Measurements from ENCODE around the gene FTO.

The FTO gene

DNA sequence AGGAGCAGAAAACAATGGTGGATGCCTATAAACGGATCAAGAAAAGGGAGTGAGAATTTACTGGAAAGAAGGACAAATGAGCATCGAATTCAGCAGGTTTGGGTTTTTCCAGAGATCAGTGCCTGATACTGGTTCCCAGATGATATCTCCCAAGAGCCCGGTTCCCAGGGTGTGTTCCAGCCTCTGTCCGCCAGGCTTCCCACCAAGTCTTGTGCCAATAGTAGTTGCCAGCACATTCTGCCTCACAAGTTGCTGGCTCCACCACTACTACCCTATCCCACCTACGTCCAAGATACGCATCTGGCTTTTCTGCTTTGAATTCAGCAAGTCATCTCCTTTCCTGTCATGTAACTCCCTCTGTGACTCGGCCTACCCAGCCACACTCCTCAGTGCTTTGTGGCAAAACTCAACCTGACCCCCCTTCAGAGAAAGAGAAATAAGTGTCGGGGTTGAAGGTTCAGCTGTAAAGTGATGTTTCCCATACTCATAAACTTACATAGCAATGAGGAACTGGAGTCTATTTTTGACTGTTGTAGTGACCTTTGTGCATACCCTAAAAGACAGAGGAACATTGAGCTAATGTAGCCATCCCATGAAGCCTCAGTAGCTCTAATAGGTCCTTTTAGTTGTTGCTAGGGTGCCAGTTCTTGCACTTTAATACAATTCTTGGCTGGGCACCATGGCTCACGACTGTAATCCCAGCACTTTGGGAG lies 305.7 kb downstream of the FTO start:
- DNase-seq (ENCODE audit: low spot score) = no peak

DNA sequence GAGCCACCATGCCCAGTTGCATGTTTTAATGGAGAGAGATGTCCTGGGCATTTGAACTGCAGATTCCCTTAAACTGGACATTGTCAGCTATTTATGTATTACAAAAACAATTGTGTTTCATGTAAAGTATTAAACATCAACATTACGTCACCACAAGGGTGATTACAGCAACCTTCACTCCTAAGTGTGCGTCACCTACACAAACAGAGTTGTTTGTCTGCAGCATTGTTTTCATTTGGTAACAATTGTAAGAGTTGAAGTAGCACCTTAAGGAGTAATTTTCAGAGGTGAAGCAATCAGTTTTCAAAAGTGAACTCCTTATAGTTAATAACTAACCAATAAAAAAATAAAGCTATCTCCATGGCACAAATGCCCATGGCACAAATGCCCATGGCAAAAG lies 311.2 kb downstream of the FTO start:
- no peak for DNase-seq (ENCODE audit: low spot score)

DNA sequence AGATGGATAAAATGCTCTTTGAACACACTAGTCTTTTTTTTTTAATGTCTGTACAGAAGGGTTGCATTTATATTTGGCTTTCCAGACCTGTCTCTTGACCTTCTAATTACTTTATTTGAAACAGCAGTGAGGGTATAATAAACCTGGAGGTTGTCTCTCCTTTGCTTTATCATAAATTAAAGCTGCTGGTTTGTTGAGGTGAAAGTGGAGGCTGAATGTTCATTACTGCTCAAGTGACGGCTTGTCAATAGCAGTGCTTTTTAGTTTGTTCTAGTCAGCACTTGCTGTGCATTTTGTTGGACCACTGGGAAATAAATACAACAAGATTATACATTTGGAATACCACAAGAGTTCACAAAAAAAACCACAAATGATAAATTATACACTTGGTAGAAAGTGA lies 318.4 kb downstream of the FTO start:
- DNase-seq (ENCODE audit: low spot score) = no peak

DNA sequence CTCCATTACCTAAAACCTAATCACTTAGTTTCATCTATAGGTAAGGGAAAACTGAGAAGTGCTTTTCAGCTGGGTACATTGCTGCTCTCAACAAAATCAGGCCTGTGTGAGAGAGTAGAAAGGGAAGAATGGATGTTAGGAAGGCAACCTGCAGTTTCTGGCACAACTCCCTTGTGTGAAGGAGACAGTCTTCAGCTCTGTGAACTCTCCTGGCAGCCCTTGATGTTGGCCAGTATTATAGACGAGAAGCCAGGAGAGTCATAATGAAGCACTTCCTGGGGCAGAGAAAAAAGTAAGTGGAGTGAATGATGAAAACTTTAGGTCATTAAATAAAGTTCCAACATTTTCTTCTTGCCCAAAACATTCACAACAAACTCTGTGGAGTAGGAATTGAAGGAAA lies 322.5 kb downstream of the FTO start:
- no peak for DNase-seq (ENCODE audit: low spot score)

DNA sequence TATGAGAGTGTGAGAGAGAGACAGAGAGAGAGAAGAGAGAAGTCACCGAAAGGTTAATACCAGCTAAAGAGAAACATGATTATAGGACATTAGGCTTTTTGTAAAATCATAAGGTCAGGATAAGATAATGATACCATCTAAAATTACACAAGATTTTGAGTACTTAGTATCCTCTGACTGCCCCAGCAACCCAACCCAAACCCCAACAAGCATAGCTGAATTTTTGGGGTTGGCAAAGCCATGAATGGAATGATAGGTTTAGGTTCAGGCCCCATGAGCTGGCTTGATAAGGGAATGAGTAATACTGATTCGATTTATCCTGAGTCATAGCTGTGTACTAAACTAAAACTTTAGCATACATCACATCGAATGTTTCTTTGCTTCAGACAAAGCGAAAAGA lies 323.1 kb downstream of the FTO start:
- no peak for DNase-seq (ENCODE audit: low spot score)

DNA sequence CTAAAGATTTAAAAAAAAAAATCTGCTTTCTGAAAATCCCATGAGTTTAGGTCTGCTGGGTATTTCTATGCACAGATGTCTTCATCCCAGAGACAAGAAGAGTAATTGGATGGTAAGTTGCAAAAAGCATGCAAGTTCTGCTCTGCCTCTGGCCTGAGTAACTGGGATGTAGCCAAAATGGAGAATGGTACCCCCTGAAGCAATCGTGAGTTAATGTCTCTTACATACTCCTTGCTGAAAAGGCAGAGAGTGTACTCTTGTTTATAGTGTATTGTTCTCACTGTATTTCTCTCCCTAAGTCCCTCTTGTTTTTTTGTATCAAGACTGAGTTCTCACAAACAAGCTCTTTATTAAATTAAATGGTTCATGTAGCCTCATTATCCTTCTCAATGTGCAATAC lies 323.6 kb downstream of the FTO start:
- no peak for DNase-seq (ENCODE audit: low spot score)

DNA sequence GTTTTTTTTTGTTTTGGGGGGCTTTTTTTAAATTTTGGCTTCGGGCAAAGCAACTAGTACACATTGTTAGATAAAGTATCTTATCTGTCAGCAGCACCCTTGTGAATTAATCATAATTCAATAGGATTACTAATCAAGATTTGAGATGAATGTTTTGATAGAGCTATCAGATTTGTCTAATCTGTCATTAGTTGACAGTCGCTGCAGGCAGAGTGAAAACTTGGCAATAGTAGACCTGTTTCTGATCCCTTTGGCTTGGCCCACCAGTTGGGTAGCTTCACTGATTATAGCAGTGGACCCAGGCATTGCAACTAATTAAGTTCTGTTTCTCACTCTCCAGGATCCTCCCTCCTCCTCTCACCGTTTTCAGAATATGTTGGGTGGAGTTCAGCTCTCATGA lies 324.0 kb downstream of the FTO start:
- no peak for DNase-seq (ENCODE audit: low spot score)

DNA sequence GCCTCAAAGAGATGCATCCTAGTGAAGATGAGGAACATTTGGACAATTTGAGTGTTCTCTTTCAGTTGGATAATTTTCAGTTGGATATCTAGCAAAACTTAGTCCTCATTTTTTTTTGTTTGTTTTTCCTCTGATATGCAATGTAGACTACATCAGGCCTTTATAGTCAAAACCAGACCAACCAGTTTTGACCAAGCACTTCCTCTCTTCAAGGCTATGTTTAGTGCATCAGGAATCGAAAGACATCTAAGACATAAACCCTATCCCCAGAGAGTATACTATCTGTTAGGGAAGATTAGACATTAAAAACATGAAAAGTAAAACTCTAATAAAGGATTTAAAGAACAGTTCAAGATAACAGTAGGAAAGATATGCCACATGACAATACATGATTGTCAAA lies 326.5 kb downstream of the FTO start:
- no peak for DNase-seq (ENCODE audit: low spot score)

DNA sequence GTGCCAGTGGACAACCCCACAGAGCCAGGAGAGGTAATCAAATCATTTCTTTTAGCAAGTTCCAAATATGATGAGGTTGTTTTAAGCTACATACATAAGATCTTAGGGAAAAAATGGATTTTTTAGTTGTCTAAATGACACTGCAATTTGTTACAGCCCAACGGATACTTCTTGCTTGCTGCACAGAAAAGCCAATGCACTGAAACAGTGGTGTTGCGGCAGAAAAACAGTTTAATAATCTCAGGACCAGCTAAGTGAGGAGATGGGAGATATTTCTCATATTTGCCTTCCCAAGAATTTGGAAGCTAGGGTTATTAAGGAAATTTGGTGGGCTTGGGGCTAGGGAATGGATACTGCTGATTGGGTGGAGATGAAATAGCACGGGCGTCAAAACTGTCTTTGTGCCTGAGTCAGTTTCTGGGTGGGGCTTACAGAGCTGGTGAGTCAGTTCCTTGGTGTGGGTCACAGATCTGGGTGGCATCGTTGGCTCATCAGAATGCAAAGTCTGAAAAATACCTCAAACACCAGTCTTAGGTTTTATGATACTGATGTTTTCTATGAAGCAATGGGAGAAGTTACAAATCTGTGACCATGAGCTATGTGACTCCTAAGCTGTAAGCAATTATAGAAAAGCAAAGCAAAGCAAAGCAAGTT lies 327.3 kb downstream of the FTO start:
- DNase-seq (ENCODE audit: low spot score) = peak; percentile 9

DNA sequence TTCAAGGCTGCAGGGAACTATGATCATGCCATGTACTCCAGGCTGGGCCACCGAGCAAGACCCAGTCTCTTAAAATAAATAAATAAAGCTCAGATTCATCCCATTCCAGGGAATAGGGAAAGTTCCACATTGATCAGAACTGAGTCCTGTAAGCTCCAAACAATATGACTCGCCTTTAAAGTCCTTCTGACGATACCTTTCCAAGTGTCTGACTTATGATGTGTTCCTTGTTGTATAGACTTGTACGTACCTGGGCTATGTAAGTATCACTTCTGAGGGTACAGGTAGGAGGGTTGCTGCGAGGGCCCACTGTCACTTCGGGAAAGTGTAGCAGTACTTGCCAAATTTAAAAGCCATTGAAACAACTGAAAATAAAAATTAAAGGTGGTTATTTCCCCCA lies 329.8 kb downstream of the FTO start:
- no peak for DNase-seq (ENCODE audit: low spot score)

DNA sequence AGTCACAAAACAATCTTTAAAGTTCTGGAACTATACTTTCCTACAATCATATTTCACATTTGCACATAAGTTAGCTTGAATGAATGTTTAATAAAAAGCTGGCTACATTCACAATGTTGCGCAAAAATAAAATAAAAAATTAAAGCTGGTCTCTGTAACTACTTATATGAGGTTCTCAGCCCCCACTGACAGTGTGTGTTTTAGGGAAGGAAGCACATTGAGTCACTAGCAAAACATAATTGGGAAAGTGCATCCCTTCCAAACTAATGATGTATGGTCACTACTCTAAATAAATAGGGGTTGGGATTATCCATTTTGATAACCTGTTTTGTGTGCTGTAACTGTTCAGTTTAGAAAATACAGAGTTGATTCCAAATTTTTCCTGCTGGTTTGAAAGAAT lies 330.7 kb downstream of the FTO start:
- DNase-seq (ENCODE audit: low spot score) = no peak

DNA sequence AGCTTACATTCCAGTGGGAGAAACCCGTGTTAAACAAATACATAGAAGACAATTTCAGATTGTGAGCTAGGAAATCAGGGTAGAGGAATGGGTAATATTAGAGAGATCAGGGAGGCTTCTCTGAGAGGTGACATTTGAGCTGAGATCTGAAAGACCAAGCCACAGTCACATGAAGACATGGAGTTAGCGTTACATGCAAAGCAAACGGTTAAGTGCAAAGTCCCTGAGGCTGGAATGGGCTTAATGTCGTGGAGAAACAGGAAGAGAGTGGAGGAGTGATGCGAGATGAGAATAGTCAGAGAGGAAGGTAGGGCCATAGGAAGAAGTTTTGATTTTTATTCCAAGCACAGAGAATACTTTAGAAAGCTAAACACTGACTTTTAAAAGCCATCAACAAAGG lies 336.5 kb downstream of the FTO start:
- DNase-seq (ENCODE audit: low spot score) = no peak

DNA sequence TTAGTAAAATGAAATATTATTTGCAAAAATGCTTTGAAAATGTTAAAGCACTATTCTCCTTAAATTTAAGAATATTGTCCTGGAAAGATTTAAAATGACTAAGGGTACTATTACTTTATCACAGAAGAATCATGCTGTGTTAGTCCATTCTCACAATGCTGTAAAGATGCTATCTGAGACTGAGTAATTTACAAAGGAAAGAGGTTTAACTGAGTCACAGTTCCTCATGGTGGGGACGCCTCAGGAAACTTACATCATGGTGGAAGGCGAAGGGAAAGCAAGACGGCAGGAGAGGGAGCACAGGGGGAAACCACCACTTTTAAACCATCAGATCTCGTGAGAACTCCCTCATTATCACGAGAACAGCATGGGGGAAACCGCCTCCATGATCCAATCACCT lies 337.0 kb downstream of the FTO start:
- DNase-seq (ENCODE audit: low spot score) = no peak

DNA sequence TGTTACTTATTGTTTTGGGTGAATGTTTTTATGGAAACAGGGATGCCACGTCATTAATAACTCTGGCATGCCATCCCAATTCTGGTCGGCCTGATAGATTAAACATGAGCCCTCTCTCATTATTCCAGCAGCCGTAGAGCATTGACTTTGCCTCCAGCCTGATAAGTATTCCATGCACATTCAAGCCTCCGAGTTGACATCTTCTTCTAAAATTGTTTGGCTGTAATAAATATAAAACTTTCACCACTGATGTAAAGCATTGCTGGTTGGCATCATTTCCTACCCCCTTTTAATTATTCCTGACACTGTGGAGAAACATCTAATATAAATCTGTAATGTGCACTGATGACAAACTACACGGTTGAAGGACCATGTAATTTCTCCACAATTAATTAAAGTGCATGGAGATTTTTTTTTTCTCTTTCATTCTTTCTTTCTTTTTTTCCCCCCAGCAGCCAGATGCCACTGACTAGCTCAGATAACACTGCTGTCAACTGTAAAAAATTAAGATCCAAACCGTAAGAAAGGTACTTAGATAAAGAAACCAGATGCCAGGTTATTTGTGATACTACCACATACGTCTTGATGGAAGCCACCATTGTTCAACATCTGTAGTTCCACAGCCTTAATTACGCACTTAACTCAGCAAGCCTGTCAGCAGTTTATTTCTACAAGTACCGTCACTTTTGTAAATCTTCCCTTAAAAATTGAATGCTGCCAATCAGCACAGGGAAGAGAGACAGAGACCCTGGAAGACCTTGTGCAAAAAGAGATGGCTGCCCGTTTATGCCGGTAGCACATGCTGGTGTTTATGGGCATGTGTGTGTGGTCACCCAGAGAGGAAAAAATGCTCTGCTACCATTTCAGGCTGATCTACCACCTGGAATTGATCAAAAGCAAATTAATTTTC lies 344.9 kb downstream of the FTO start:
- no peak for DNase-seq (ENCODE audit: low spot score)

DNA sequence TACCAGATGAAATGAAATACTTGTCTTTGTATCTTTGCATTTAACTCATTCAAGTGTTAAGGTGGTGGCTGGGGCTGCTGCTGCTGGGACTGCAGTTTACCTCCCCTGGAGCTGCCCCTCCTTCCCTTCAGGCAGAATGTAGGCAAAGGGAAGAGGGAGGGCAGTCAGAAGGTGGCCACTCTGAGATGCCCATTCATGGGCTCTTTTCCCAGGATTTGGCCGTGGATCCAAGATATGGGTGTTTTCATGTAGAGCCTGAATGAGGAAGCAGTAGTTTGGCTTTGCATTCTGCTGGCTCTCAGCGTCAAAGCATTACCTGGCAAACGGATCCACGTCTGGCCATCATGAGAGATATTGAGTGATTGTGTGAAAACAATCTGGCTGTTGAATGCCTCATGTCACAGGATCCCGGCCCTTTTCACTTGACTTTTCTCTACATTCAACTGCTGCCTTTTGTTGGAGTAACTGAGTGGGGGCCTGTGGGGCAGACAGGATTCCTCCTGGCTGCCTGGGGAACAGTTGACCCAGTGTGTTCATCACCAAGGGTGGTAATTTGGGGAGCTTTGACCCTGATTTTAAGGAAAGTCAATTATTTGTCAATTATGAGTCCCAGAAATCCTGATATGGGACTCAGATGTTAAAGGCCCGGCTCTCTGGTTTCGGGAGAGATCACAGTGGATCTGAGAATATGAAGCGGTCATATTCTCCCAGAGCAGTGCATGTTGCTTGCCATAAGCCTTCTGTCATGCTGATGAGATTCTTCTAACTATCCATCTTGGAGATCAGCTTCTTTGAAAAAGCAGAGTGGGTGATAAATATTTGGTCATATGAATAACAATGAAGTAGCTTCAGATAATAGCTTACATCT lies 345.9 kb downstream of the FTO start:
- no peak for DNase-seq (ENCODE audit: low spot score)

DNA sequence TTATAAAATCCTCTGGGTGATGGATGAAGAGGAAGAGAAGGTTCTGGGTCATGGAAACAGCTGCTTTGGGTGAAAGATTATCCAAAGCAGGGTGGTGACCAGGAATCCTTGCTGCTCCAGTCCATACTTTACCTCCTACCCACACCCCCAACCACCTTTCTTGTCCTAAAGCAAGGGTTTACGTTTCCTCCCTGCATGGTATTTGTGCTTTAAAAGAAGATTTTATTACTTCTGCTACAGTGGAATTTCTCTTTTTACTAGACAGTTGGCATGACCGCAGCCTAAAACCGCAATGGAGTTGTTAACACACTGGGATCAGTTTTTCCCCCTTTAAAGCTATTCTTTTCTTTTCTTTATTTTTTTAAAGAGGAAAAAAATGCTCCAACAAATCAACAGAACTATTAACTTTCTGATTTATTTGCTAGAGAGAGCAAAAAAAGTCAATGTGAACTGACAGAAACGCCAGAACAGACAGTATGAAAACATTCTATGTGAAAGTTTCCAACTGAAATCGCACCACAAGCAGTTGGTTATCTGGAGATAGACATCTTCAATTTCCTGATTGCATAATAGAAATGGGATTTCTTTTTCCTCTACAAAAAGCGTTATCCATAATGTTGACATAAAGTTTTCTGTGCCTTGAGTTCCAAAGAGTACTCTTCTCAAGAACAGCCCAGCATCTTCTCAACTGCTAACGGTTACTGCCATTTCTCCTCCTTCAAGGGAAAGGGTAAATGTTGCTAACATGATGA lies 346.7 kb downstream of the FTO start:
- DNase-seq (ENCODE audit: low spot score) = no peak

DNA sequence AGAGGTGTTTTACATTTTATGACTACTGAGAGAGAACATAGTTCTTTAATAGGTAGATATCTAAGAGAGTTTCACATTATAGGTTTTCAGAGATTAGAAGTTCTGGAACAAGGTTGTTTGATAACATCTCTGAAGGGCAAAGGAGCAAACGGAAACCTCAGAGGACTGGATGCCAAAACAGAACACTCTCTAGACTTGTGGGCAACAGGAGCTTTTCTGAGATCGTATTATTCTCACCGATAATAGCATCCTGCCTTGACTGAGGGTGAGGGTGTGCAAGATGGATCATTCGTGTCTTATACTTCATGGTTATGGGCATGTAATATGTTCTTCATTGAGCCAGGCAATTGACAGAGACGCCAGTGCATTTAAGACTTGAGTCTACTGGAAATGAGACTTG lies 347.9 kb downstream of the FTO start:
- DNase-seq (ENCODE audit: low spot score) = no peak

DNA sequence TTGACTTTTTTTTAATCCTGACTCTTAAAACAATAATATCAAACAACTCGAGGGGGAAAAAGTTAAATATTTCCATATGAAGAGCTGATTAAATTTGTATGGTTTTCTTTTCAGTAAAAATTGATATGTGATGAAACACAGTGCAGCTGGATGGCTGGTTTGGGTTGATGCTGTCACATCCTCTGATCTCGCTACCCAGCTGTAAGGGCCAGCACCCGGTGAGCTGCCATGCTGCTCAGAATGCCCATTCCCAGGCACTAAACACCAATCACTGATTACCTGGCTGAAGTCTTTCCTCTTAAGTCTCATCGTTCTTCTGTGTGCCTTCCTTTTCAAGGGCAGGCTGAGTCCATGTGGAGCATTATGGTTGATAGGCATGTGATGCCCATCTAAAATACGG lies 348.3 kb downstream of the FTO start:
- DNase-seq (ENCODE audit: low spot score) = no peak

DNA sequence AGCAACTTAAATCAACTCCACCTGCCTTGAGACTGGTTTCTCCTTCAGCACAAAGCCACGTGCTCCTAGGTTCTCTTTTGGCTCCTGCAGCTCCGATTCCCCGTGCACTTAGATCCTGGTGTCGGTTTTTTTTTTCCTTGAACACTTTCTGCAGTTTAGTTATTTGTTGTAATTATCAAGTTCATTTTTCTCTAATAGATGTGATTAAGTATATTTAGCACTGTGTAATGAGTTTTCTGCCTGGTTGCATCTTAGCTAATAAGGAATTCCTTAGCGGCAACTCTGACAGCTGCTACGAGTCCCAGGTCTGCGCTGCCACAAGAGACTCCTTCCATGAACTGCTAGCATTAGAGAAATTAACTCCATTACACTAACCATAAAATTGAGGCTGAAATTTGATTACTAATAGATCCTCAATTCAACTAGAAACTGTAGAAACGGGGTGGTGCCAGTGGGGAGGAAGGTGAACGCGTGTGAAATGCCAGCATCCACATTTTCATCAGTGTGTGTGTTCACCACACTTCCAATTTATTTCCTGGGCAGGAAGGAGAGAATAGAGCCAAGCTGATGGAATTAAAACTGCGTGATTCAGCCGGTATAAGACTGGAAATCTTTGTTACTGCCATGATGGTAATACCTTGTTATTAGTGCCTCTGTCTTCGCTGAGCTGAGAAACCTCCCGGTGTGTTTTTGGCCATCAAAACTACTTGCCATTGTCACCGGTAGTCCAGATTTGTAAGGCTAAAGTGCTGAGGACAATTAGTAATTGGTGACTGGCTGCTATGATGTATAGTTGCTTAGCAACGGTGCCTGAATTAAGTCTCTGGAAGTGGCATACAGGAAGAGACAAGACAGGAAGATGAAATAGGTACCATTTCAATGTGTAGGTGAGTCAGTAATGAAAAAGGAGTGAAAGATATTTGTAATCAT lies 350.2 kb downstream of the FTO start:
- DNase-seq (ENCODE audit: low spot score) = no peak

DNA sequence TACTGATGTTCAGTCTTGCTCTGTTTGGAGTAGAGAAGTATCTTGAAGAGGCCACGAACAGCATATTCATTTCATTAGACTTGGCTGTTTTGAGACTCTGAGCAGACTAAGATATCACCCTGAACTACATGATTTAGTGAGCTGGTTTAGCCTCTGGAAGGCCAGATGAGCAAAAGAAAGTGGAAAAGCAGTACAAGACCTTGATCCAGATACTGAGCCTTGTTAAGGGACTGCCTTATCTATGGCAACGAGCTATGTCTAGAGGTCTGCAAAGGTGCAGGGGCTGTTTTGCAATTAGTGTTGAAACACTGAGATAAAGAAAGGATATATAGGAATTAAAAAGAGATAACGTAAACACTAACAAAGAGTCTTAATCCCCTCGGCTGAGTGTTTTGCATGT lies 351.2 kb downstream of the FTO start:
- no peak for DNase-seq (ENCODE audit: low spot score)

Data from kidney tubule cell (primary cell).